BE2C (cell line): ENCODE results near the gene ZBTB16.
A peak's percentile ranks its signal among the peaks of the same experiment; 100 is the strongest.

Experiments
- DNase-seq: peaks from one replicate; pipeline ENCODE4 v3.0.0-alpha.2; 2020
- H3K27me3 ChIP-seq: fragments of 250-450 bp; sonication (Bioruptor Pico); 2 replicates; pipeline ENCODE4 v1.5.1; 2020; ENCODE audit warnings: mild to moderate bottlenecking
- H3K36me3 ChIP-seq: fragments of 250-450 bp; sonication (Bioruptor Pico); 2 replicates; pipeline ENCODE4 v1.5.1; 2020; ENCODE audit warnings: mild to moderate bottlenecking
- H3K4me1 ChIP-seq: fragments of 250-450 bp; sonication (Bioruptor Pico); 2 replicates; pipeline ENCODE4 v1.5.1; 2020
- H3K4me3 ChIP-seq: 2 replicates; pipeline ENCODE4 v1.5.1; 2011; ENCODE audit warnings: low read depth, low read length
- H3K9me3 ChIP-seq: fragments of 250-450 bp; sonication (Bioruptor Pico); 2 replicates; pipeline ENCODE4 v1.5.1; 2020
- TF ChIP-seq, protein P1 (sequence below): IDR thresholded peaks from 2 replicates; pipeline ENCODE4 v1.5.1; 2012; ENCODE audit warnings: mild to moderate bottlenecking, low read depth, low read length

Gene ZBTB16

DNA sequence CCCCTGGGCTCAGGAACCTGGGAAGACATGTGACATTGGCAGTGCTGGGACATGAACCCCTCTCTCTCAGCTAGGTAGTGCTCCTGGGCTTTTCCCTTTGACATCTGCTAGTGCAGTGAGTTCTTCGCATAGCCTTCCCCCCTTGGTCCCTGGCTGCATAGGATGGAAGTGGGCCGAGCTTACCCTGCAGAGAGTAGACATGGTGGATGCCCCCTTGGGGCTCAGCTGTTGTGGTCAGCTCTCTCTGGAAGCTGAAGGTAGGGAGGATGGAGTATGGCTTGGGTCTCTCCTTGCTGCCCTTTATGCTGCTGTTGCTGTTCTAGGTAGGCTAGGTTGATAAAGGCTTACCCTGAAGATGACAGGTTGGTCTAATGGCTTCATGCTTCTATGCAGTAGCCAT lies 92.1 kb downstream of the ZBTB16 start:
- Histone ChIP-seq H3K27me3 (no peaks in the 10 kb centered on the region), H3K4me1 (no peaks in the 10 kb centered on the region), H3K4me3 (no peak overlapping the region), H3K9me3 (no peaks in the 10 kb centered on the region), H3K36me3 (no peaks in the 10 kb centered on the region)
- TF ChIP-seq, protein P1, sequence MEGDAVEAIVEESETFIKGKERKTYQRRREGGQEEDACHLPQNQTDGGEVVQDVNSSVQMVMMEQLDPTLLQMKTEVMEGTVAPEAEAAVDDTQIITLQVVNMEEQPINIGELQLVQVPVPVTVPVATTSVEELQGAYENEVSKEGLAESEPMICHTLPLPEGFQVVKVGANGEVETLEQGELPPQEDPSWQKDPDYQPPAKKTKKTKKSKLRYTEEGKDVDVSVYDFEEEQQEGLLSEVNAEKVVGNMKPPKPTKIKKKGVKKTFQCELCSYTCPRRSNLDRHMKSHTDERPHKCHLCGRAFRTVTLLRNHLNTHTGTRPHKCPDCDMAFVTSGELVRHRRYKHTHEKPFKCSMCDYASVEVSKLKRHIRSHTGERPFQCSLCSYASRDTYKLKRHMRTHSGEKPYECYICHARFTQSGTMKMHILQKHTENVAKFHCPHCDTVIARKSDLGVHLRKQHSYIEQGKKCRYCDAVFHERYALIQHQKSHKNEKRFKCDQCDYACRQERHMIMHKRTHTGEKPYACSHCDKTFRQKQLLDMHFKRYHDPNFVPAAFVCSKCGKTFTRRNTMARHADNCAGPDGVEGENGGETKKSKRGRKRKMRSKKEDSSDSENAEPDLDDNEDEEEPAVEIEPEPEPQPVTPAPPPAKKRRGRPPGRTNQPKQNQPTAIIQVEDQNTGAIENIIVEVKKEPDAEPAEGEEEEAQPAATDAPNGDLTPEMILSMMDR = no peak
- no peak for DNase-seq

DNA sequence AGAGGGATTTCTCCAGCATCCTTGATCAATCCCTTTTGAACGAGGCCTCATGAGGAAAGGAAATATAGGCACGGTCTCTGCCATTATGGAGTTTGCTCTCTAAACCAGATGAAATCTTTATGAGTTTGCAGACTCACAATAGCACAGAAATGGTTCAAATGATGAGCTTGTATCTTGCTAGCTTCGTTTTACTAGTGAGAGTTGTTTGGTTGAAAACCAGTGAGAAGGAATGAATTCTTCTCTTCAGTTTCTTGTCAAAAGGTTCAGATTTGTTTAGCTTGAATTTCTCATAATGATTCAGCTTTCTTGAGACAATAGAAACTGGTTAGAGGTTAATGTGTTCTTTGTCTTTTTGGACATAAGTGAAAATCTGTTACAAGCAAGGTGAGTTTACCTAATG lies 92.7 kb downstream of the ZBTB16 start:
- no peaks in the 10 kb centered on the region for H3K4me1 ChIP-seq
- no peak overlapping the region for H3K4me3 ChIP-seq
- no peaks in the 10 kb centered on the region for H3K36me3 ChIP-seq
- TF ChIP-seq, protein P1 = no peak
- H3K9me3 ChIP-seq = no peaks in the 10 kb centered on the region
- no peak for DNase-seq
- H3K27me3 ChIP-seq = no peaks in the 10 kb centered on the region

DNA sequence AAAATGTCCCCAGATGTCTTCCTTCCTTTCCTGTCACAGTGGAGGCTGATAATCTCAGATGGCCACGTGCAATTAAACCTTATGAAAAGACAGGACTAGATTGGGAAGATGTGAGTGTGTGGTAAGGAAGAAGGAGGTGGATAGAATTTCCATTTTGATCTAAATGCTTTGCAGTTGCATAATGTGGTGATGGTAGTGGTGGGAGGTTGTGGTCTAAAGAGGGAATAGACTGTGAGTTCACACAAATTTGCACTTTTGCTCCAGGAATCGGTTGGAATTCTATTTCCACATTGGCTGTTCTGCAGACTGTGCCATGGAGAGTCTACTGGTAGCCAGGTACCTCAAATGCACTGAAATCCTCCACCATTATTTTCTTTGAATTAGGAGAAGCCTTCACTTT lies 93.3 kb downstream of the ZBTB16 start:
- Histone ChIP-seq H3K4me3 (no peak overlapping the region), H3K9me3 (no peaks in the 10 kb centered on the region), H3K27me3 (no peaks in the 10 kb centered on the region), H3K4me1 (no peaks in the 10 kb centered on the region), H3K36me3 (no peaks in the 10 kb centered on the region)
- no peak for DNase-seq
- TF ChIP-seq, protein P1 = no peak

DNA sequence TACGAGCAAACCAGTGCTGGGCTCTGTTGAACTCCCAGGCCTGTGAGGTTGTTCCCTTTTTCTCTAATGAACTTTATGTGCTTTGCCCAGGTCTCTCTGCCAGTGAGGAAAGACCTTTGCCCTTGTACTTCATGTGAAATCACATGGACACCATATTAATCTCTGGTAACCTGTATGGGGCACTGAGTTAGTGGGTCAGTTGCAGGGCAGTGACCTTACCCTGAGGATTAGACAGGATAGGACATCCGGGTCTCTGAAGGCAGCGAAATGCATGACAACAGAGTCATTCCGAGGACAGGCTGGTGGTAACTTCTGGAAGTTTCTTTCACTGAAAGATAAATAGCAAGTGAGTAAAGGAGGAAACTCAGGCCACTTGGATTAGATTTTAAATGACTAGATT lies 93.7 kb downstream of the ZBTB16 start:
- Histone ChIP-seq H3K36me3 (no peaks in the 10 kb centered on the region), H3K9me3 (no peaks in the 10 kb centered on the region), H3K27me3 (no peaks in the 10 kb centered on the region), H3K4me1 (no peaks in the 10 kb centered on the region), H3K4me3 (no peak overlapping the region)
- no peak for DNase-seq
- TF ChIP-seq, protein P1 = no peak

DNA sequence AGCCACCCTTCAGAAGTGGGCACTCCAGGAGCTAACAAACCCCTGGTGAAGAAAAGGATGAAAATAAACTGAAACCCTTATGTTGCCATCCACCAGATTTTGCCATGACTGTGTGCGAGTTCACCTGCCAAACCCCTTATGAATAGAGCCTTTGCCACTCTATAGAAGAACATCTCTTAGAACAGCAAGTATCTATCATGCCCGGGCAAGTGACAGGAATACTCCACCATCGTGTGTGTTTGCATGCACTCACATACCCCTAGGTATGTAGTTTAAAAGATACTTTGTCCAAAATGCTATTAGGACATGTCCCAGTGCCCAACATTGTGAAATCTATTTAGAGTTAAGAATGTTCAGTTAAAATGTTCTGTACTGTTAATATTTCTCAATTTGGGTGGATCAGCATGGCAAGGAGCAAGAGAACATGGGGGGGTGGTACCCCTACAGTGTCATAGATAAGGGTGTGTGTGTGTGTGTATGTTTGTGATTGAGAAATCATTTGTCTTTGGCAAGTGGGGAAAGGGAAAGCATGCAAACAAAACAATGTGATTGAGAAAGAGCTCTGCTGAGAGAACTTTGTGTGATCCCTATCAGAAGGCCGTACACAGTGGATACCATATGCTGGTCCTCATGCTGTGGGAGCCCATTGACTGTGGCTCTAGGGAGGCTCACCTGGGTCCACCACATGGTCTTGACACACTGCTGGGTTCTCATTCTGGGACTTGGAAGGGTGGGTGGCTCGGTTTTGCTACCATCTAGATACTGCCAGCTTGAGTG lies 94.9 kb downstream of the ZBTB16 start:
- H3K4me3 ChIP-seq = no peak overlapping the region
- H3K36me3 ChIP-seq = no peaks in the 10 kb centered on the region
- DNase-seq = no peak
- H3K4me1 ChIP-seq = peaks cover 4% of the 10 kb centered on the region; the same call in 1 of the 2 replicates
- TF ChIP-seq, protein P1 = no peak
- H3K27me3 ChIP-seq = no peaks in the 10 kb centered on the region
- no peaks in the 10 kb centered on the region for H3K9me3 ChIP-seq

DNA sequence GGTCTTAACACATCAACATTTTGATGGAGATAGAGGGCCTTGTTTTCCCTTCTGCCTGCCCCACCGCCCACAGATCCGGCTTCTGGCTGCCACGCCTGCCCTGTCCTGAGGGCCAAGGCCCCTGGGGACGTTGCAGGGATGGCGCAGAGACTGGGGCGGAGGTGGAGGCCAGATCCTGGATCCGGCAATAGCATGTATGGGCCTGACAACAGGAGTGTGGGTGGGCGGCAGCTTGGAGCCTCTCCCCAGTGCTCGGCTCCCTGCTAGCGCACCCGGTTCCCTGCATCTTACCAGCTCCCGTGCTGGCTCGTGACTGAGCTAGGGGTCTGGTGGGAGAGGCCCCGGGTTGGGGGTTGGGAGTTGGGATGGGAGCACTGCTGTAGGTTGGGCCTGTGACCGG lies 95.6 kb downstream of the ZBTB16 start:
- TF ChIP-seq, protein P1 = no peak
- Histone ChIP-seq H3K4me3 (no peak overlapping the region), H3K36me3 (no peaks in the 10 kb centered on the region), H3K9me3 (no peaks in the 10 kb centered on the region), H3K4me1 (peaks cover 4% of the 10 kb centered on the region; the same call in 1 of the 2 replicates), H3K27me3 (no peaks in the 10 kb centered on the region)
- peak; percentile 24 for DNase-seq
